ENCODE data around the gene GREM1.
A peak's percentile ranks its signal among the peaks of the same experiment; 100 is the strongest.

Gene GREM1

GRCh38 chr15:32737304-32737703, 19.5 kb downstream of the GREM1 start:
- TF ChIP-seq, protein P1, sequence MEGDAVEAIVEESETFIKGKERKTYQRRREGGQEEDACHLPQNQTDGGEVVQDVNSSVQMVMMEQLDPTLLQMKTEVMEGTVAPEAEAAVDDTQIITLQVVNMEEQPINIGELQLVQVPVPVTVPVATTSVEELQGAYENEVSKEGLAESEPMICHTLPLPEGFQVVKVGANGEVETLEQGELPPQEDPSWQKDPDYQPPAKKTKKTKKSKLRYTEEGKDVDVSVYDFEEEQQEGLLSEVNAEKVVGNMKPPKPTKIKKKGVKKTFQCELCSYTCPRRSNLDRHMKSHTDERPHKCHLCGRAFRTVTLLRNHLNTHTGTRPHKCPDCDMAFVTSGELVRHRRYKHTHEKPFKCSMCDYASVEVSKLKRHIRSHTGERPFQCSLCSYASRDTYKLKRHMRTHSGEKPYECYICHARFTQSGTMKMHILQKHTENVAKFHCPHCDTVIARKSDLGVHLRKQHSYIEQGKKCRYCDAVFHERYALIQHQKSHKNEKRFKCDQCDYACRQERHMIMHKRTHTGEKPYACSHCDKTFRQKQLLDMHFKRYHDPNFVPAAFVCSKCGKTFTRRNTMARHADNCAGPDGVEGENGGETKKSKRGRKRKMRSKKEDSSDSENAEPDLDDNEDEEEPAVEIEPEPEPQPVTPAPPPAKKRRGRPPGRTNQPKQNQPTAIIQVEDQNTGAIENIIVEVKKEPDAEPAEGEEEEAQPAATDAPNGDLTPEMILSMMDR (IDR thresholded peaks at IDR 0.05; ENCODE audit: low read depth, low read length, missing control alignments), result no peak
- in situ Hi-C loops (cut with HindIII; ENCODE audit: low sequenced_read_pairs), result loop anchor here (5.0 kb wide), 1 partner anchor 70 kb away; no protein-coding TSS in a partner anchor
- H3K4me3 ChIP-seq (ENCODE audit: low read depth, low read length), result no peak overlapping the region
- no peak for DNase-seq (ENCODE audit: low read depth)

- TF ChIP-seq, protein P1 (IDR thresholded peaks at IDR 0.05; ENCODE audit: low read depth, low read length, missing control alignments), result no peak
- in situ Hi-C loops (cut with HindIII; ENCODE audit: low sequenced_read_pairs), result loop anchor here (5.0 kb wide), 1 partner anchor 69 kb away; no protein-coding TSS in a partner anchor
- no peak overlapping the region for H3K4me3 ChIP-seq (ENCODE audit: low read depth, low read length)
- no peak for DNase-seq (ENCODE audit: low read depth)
Observed at GRCh38 chr15:32738666-32739065, 20.9 kb downstream of the GREM1 start.

GRCh38 chr15:32739522-32740063, 21.8 kb downstream of the GREM1 start:
- in situ Hi-C loops (cut with HindIII; ENCODE audit: low sequenced_read_pairs), result loop anchor here (5.0 kb wide), 1 partner anchor 68 kb away; no protein-coding TSS in a partner anchor
- no peak for DNase-seq (ENCODE audit: low read depth)
- H3K4me3 ChIP-seq (ENCODE audit: low read depth, low read length), result no peak overlapping the region
- TF ChIP-seq, protein P1 (IDR thresholded peaks at IDR 0.05; ENCODE audit: low read depth, low read length, missing control alignments), result no peak

GRCh38 chr15:32743411-32744140, 25.8 kb downstream of the GREM1 start:
- in situ Hi-C loops (cut with HindIII; ENCODE audit: low sequenced_read_pairs), result no loop called here
- H3K4me3 ChIP-seq (ENCODE audit: low read depth, low read length), result no peak overlapping the region
- peak; percentile 34 for DNase-seq (ENCODE audit: low read depth)
- TF ChIP-seq, protein P1 (IDR thresholded peaks at IDR 0.05; ENCODE audit: low read depth, low read length, missing control alignments), result no peak

DNA sequence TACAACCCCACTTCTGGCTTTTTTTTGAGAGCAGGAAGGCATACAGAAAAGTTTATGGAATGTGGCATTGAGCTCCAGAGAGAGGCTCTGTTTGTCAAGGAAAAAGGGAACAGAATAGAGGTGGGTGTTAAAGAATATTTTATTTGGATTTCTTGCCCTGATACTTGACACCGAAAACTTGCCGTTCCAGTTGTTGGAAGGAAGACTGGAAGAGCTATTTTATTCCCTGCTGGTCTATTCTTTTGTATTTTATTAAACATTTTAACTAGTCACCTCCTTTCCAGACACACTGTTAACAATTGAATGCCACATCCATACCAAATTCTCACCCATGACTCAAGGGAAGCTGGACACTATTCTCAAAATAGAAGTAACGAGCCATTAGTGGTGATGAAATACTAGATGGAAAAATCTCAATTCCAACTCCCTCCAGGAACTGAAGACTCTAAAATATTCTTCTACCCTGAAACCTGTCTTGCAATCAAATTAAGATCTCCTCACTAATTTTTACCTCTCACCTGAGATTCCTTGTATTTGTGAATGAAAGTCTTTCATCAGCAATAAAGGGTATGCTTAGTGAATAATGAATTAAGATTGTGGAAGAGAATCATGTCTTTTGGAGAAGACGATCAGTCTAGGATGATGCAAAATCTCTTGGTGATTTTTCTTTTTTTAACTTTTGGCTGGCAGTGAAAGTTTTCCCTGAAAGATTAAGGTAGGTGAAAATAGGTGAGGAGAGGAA, 28.5 kb downstream of the GREM1 start:
- in situ Hi-C loops (cut with HindIII; ENCODE audit: low sequenced_read_pairs), result no loop called here
- no peak for DNase-seq (ENCODE audit: low read depth)
- no peak overlapping the region for H3K4me3 ChIP-seq (ENCODE audit: low read depth, low read length)
- TF ChIP-seq, protein P1 (IDR thresholded peaks at IDR 0.05; ENCODE audit: low read depth, low read length, missing control alignments), result no peak

DNA sequence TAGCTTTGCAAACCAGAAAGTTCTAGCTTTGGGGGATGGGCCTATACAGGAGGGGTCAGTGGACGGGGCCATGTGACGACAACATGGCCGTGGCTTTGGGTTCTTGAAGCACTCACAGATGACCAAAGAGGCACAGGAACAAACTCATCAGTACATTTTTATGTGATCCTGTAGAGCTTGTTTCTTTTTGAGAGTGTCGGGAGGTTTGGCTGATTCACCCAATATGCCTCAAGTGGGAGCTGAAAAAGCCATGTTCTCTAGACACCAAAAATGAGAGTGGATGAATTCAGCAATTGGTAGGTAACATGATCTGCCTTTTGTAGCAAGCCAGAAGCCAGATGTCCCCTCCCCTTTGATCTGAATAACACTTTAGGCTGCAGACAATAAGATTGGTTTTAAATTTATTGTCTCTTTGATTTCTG, 30.1 kb downstream of the GREM1 start:
- TF ChIP-seq, protein P1 (IDR thresholded peaks at IDR 0.05; ENCODE audit: low read depth, low read length, missing control alignments), result no peak
- no peak overlapping the region for H3K4me3 ChIP-seq (ENCODE audit: low read depth, low read length)
- in situ Hi-C loops (cut with HindIII; ENCODE audit: low sequenced_read_pairs), result no loop called here
- no peak for DNase-seq (ENCODE audit: low read depth)

All from astrocyte of the cerebellum (primary cell).